HG03521 (cell line): ENCODE measurements around the gene EPYC.

Experiments
- ATAC-seq: cut with Tn5 transposase; IDR thresholded peaks from one replicate; pipeline ENCODE4 v1.9.1; 2021; ENCODE audit warnings: mild to moderate bottlenecking, moderate library complexity; ENCODE audit not compliant: unreplicated experiment

Gene EPYC, protein sequence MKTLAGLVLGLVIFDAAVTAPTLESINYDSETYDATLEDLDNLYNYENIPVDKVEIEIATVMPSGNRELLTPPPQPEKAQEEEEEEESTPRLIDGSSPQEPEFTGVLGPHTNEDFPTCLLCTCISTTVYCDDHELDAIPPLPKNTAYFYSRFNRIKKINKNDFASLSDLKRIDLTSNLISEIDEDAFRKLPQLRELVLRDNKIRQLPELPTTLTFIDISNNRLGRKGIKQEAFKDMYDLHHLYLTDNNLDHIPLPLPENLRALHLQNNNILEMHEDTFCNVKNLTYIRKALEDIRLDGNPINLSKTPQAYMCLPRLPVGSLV

DNA sequence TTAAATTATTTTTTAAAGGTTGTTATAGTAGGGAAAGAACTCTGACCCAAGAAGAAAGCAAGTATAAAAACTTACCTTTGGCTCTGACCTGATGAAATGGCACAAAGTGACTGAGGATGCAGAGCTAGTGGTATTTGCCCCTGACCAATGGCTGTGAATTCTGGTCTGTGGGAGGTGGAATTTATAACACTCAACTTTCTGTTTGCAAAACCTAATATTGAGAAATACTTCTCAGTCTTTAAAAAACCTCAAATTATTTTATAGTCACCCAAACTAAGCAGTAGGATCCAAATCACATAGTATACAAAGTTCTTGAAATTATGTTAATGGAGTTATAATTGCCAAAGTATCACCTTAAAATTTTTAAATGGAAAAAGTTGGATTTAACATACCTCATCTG, at the start of gene EPYC:
Gene EPYC, minus strand, starts transcription at position 101 of the 400 bp plus-strand sequence. CDS start 2,407 bp downstream, outside the sequence.
- ATAC-seq: no peak

DNA sequence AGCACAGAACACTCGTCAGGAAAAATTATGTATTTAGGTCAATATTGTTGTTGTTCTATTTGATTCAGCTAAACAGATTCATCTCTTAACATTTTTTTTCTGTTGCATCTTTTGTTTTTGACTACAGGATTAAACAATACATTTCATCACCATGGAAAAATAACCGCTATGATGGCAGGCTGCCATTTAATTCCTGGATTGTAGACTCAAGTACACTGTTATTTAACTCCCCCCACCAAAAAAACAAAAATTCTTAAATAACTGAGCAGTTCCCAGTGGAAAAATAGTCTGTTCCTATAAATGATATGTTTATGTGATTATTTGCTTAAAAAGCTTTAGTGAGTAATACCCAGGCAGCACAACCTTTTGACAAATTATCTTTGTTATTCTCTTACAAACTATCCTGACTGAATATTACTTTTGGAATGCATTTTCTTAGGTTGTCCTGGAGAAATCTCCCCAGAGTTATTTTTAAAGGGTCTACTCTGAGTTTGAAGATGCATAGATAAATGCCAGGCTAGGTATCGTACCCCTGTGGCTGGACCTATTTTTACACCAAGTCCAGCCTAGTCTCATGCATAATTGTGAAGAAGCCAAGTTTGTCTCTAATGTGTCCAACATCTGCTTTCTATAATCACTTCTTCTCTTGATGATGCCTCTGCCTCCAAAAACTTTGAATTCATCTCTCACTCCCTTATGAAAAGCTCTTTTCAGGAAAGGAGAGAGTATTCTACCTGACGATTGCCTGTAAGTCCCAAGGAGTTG, 49.4 kb upstream of the EPYC start:
- ATAC-seq: no peak

DNA sequence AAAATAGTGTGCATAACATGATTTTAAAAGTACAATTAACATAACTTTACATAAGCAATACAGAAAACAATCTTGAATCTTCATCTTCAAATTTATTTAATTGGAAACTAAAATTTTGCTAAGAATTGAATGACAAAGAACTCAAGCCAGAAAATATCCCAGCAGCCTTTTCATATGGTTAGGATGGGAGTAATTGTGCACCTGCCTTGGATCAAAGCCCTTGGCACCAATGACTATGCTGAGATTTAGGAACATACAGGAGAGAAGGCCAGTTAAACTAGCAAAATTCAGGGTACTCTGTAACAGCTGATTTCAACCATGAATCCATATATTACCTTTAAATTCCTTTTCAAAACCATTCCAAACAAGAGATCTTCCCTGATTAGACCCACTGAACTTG, 47.3 kb upstream of the EPYC start:
- ATAC-seq: no peak

DNA sequence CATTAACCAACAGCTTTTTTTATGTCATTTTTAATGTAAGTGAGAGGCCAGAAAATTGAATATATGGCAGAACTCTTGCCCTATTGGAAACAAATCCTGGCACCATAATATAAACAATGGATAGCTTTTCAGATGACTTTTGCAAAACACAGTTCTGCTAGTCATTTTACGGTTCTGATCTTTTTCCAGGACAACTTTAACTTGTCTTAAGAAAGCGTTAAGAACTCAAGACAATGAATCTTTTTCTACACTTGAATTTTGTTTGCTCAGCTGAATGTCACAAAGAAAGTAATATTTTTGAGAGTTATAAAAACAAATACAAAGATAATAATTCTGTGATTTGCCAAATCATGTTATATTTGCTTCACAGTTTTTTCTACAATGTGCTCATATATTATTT, 39.8 kb upstream of the EPYC start:
- no peak for ATAC-seq

DNA sequence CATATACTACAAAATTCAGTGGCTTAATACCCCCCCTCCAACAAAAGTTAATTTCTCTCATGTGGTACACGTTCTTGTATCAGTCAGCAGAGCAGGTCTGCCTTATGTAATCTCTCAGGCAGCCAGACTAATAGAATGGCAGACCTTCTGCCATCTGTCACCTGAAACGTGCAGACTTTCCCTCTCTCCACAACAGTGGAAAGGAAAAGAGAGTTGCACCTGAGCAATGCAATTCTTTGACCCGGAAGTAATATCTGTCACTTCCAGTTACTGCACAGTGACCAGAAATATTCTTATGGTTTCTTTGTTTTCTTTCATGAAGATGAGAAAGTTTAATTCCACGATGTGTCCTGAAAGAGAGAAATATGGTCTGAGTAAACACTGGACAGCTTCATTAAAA, 38.6 kb upstream of the EPYC start:
- no peak for ATAC-seq

DNA sequence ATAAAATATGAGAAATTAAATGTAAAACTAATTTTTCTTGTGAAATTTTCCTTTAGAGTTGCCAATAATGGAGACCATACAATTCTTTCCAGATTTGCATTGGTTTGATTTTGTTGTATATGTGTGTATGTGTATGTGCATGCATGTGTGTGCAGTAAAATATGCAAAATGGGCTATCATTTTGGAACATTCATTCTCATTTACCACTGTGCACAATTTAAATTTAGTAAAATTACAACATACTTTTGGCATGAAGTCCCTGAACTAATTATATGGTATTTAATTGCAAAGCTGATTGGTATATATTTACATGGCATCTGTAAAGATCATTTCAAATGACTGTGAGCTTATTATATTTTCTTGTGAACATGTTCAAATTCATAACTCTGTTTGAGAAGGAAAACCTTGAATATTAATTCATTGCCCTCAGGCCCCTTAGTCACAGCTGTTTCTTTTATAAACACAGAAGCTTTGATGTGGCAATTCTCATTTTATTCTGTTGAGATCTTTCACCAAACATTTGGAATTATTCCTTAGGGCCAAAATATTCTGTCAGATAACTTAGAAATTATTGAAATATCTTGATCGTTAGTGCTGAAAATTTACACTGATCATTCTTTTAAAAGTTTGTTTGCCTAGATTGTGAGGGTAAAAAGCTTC, 35.5 kb upstream of the EPYC start:
- ATAC-seq: no peak

DNA sequence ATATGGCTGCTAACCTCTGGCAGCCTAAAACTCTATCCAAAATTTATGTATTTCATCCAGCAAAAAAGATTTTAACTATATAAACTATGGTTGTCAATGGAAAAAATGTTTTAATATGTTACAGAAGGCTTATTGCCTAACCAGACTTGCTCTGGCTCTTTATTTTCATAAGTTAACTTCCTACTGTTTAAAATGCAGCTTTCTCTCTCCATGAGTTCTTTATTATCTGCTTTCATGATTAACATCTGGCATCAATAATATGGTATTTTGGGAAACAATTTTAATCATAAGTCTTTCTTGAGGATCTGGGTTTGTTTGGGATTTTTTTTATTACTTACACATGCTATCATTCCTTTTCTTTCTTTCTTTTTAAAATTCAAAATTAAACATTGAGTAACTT, 32.5 kb upstream of the EPYC start:
- ATAC-seq: no peak

DNA sequence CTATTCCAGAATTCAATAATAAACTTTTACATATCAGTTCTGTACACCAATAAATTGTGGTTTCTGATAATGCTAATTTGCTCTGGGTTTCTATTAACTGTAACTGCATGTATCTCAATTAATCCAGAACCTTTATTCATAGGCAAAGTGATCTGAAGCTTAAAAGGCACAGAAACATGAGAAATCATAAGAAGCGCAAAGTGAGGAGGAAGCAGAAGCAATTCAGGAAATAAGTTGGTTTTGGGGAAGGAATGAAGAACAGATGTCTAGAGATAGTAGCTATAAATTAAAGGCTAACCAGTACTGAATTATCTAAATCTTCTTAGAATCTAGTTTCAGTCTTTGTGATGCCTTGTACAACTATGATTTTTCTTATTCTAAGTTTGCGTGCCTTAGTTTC, 28.5 kb upstream of the EPYC start:
- no peak for ATAC-seq

DNA sequence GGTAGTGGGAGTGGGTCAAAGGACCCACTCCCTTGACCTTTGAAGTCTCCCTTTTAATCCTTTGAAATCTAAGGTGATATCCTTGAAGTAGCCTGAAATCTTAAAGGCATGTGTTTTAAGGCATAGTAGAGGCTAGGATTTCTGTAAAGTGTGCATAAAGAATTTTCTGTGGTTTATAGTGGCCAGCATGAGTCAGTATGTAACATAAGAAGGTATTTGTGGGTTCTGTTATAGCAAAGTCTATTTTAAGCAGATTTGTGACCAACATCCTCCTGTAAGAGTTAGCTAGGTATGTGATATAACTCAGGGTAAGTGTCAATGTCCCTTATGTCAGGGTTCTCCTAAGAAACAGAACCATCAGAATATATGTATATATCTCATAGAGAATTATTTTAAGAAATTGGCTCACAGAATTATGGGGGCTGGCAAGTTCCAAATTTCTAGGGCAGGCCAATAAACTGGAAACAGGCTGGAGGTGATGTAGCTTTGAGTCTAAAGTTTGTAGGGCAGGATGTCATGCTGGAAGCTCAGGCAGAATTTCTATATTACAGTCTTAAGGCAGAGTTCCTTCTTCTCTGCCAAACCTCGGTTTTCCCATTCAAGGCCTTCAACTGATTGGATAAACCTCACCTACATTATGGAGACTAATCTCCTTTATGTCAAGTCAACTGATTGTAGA, 18.7 kb upstream of the EPYC start:
- ATAC-seq: peak; percentile 85

DNA sequence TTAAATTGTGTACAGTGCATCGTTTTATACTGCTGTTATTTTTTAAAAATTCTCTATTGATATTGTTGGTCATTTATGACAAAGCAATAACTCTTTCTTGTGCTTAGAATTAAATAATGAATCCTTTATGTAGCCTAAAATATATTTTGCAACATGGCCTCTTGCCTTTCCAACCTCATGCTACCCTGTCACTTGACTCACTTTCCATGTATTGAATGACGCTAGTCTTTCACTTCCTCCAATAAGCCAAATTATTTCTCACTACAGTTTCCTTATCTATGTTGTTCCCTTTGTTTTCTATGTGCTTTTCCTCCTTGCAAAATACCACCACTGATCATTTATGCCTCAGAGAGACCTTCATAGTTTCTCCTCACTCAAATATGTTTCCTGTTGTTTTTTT, 16.3 kb upstream of the EPYC start:
- no peak for ATAC-seq

DNA sequence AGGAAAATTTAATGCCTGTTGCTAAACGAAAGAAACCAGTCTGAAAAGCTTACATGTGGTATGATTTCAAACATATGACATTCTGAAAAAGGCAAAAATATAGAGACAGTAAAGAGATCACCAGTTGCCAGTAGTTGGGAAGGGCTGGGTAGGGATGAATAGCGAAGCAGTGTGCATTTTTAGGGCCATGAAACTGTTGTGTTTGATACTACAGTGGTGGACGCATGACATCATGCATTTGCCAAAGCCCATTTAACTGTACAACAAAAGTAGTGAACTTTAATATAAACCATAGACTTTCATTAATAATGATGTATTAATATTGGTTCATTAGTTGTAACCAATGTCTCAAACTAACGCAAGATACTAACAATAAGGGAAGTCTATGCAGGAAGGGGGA, 14.7 kb upstream of the EPYC start:
- no peak for ATAC-seq

DNA sequence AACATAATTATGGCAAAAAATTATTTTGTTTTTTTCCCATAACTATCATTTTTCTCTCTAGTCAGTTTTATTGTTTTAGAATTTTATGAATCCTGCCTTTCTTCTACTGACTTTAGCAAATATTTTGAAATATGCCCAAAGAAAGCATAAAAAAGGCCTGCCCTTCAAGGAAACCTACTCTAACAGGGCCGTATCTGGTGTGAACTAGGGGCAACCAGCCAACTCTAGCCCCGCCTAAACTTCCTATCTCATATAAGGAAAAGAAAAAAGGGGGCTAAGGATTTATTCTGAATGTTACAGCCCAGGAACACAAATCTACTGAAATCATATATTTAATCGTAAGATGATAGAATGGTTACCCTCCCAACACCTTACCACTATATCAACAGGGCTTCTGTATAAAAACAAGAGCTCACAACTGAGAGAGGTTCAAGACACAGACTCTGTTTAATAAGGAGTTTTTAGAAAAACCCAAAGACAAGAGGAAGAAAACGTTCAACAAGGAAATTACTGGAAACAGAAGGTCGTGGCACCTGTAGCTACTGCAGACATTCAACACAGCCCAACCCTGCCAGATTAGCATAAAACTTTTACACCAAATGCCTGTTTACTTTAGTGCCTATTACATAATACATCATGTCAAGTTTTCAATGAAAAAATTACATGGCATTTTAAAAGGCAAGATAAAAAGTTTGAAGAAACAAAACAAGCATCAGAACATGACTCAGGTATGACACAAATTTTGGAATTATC, 12.9 kb upstream of the EPYC start:
- ATAC-seq: no peak

DNA sequence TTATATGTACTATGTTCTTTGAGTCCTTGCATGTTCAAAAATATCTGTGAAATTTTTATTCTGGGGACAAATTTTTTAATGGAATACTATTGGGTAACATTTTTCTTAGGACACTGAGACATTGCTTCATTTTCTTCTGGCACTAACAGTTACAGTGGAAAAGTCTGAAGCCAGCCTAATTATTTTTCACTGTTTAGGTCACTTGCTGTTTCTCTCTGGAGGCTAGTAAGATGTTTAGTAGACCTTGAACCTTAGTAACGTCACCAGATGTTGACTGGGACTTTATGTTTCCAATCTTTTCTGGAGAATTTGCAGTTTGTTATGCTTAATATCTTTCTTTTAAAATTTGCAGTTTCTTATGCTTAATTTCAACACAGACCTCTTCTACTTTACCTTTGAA, 12.3 kb upstream of the EPYC start:
- ATAC-seq: no peak

DNA sequence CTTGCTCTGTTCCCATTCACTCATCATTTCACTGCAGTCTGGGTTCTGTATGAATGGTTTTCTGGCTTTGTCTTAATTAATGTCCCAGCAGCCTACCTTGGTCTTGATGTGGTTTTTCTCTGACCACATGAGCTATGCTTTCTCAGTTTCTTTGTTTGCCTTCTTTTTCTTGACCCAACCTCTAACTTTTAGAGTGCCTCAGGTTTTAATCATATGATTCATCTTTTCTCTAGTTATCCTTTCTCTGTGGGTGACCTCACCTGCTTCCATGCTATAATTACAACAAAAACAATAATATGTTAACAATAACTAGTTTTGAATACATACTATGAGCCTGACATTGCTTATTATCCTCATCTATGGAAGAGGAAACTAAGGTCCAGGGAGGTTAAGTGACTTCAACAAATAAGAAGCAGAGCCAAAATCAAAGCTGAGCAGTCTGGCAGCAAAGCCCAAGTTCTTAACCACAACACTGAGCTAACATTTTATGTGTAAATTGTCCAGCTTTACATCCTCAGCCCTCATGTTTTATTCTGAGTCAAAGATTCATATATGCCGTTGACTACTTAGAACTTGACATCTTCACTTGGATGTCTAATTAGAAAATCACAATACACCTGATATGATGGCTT, 4.7 kb upstream of the EPYC start:
- ATAC-seq: peak; percentile 82

DNA sequence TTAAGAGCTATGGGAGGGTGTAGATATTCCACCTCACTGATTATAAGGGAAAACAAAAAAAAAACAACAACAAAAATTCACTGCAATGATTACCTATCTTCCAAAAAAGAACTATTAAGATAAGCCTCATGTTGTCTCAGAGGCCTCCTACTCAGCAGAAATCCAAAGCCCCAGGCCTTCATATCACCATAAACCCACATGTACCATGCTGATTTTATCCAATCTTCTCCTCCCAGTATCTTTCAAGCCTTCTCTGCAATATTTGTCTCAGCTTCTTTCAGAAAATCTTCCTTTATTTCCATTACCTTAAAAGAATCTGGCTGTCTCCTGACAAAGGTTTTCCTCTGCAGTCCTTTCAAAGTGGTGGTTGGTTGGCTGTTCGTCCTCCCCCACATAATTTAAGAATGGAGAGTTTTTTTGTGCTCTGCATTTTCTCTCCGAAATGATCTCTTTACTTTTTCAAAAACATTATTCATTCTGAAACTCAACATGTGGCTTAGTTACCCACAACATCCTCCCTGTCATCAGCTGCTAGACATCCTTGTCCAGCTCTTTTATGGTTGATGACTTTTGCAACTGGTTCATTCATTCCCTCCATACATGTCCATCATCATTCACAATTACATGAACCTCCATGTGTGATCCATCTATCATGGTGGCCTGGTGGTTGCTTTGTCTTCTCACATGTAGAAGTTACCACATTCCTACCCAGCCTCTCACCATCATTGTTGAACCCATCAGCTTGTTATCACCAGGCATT, 2.9 kb upstream of the EPYC start:
- ATAC-seq: peak; percentile 76

DNA sequence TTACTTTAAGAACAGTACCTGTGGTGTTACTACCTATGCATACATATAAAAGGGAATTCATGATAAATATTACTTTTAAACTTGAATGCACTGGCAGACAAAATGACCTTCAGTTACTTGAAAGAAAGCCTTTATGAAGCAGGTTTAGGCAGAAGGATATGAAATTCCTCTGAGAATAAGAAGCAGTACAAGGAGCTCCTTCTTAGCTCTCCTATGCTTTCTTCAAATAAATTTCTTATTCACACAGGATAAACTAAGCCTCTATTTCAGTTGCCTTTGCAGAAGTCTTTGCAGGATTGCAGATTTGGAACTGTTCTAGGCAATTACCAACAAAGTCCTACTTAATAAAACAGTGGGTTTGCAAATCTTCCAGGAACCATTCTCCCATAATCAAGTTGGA, 1.0 kb downstream of the EPYC start:
- no peak for ATAC-seq

DNA sequence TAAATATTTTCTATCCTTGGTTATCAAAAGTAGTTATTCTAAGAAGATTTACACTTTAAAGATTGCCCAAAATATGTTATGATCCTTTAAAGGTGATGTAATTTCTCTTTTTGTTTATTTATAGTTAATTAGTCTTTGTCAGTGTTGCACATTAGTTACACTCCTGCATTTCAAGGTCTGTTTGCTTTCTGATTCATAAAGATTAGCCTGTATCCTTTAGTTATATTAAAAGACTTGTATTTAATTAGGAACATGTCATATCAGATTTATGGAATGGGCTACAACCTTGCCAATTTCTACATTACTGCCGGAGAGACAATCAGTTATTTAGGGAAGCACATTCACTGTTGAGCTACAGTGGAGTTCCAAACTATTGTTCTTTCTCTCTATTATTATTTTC, 3.5 kb downstream of the EPYC start:
- no peak for ATAC-seq

DNA sequence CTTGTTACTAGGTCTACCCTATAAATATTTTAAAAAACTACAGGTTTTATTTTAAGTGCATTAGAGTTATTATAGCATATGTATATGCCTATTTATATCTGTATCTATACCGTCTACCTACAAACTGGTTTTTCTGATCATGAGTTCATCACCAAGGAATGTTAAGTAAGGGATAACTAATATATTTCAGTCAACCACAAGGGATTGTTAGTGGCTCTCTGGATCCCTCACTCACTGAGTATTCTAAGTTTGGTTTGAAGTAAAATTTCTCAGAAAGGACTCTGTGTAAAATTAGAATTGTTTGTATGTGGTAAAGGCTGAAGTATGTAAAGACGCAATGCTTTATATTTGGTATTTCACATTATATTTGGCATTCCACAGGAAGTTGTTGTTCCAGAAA, 4.8 kb downstream of the EPYC start:
- no peak for ATAC-seq

DNA sequence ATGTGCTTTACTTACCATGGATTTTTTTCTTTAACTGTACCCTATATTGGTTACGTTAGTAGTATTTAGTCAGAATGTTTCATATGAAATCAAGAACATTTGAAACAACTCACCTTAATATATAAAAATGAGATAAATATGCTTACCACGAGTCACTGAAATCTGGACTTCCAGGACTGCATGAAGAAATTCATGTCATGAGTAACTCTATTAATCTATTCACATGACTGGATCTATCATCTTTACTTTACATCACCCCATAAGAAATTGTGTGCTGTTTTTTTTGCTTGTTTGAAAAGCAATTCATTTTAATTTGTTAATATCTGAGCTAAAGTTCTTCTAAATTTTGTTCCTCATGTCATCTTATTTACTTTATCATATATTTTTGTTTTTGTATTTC, 5.2 kb downstream of the EPYC start:
- no peak for ATAC-seq

DNA sequence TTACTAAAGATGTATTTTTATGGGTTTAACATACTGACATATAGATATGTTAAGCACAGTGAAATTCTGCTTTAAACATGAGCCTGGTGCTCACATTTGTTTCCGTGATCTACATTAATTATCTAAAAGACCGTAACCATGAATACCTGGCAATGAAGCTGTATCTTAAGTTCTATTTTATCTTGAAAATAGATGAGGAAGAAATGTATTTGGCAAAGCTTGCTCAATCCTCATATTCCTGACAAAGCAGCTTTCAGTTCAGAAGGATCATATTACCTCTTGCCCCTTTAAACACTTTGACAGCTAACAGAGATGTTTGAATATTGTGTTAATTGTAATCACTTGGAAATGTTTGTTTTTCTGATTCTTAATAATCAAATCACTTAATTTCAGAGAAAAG, 9.8 kb downstream of the EPYC start:
- ATAC-seq: no peak
